Effector memory CD4-positive, alpha-beta T cell (primary cell): ENCODE results near the gene MAML2.

Source experiments
- DNase-seq, 3 donors: peaks; one replicate each; pipeline ENCODE4 v3.0.0-alpha.2; 2020
- H3K27ac ChIP-seq: 2 replicates; pipeline ENCODE4 v1.7.0; 2013; ENCODE audit warnings: mild to moderate bottlenecking, low read length, moderate library complexity; ENCODE audit not compliant: insufficient read depth, poor library complexity, severe bottlenecking
- H3K27me3 ChIP-seq: replicated peaks from 2 replicates; pipeline ENCODE4 v1.7.0; 2013; ENCODE audit warnings: mild to moderate bottlenecking, low read length; ENCODE audit not compliant: insufficient read depth, control insufficient read depth, poor library complexity, severe bottlenecking
- H3K36me3 ChIP-seq: 2 replicates; pipeline ENCODE4 v1.7.0; 2013; ENCODE audit warnings: mild to moderate bottlenecking, low read length, moderate library complexity; ENCODE audit not compliant: control insufficient read depth, insufficient read depth
- H3K4me1 ChIP-seq: 2 replicates; pipeline ENCODE4 v1.7.0; 2013; ENCODE audit warnings: low read length, mild to moderate bottlenecking; ENCODE audit not compliant: control insufficient read depth, insufficient read depth, poor library complexity, severe bottlenecking
- H3K4me3 ChIP-seq: 2 replicates; pipeline ENCODE4 v1.7.0; 2013; ENCODE audit warnings: low read length, low read depth, mild to moderate bottlenecking; ENCODE audit not compliant: insufficient read depth, poor library complexity, severe bottlenecking
- H3K9me3 ChIP-seq: 2 replicates; pipeline ENCODE4 v1.7.0; 2013; ENCODE audit warnings: mild to moderate bottlenecking, low read length, moderate library complexity; ENCODE audit not compliant: control insufficient read depth

MAML2 gene

GRCh38 chr11:96035031-96035739, 307.8 kb downstream of the MAML2 start:
- no peaks in the 10 kb centered on the region for H3K36me3 ChIP-seq
- no peaks in the 10 kb centered on the region for H3K27me3 ChIP-seq

GRCh38 chr11:96033599-96033998, 309.4 kb downstream of the MAML2 start:
- no peak for DNase-seq
- Histone ChIP-seq H3K9me3 (no peaks in the 10 kb centered on the region), H3K4me3 (no peak overlapping the region), H3K4me1 (no peaks in the 10 kb centered on the region), H3K36me3 (no peaks in the 10 kb centered on the region), H3K27ac (no peak overlapping the region), H3K27me3 (no peaks in the 10 kb centered on the region)

More at GRCh38 chr11:96035031-96035739, 307.8 kb downstream of the MAML2 start:
- Histone ChIP-seq H3K27ac (no peak overlapping the region), H3K9me3 (no peaks in the 10 kb centered on the region), H3K4me3 (no peak overlapping the region), H3K4me1 (no peaks in the 10 kb centered on the region)
- DNase-seq = no peak

- Histone ChIP-seq H3K27me3 (no peaks in the 10 kb centered on the region), H3K36me3 (no peaks in the 10 kb centered on the region), H3K4me3 (no peak overlapping the region), H3K9me3 (no peaks in the 10 kb centered on the region), H3K27ac (no peak overlapping the region), H3K4me1 (no peaks in the 10 kb centered on the region)
- no peak for DNase-seq
Observed at GRCh38 chr11:96033095-96033494, 309.9 kb downstream of the MAML2 start.

GRCh38 chr11:96028746-96029145, 314.2 kb downstream of the MAML2 start:
- H3K27ac ChIP-seq = no peak overlapping the region
- H3K9me3 ChIP-seq = no peaks in the 10 kb centered on the region
- no peaks in the 10 kb centered on the region for H3K4me1 ChIP-seq
- no peak for DNase-seq
- no peak overlapping the region for H3K4me3 ChIP-seq
- H3K27me3 ChIP-seq = no peaks in the 10 kb centered on the region
- no peaks in the 10 kb centered on the region for H3K36me3 ChIP-seq

- H3K4me3 ChIP-seq = no peak overlapping the region
- DNase-seq = no peak
- no peaks in the 10 kb centered on the region for H3K36me3 ChIP-seq
Observed at GRCh38 chr11:96027021-96027420, 316.0 kb downstream of the MAML2 start.

GRCh38 chr11:96026310-96026709, 316.7 kb downstream of the MAML2 start:
- Histone ChIP-seq H3K9me3 (no peaks in the 10 kb centered on the region), H3K4me1 (peaks cover under 1% of the 10 kb centered on the region), H3K27me3 (no peaks in the 10 kb centered on the region), H3K27ac (no peak overlapping the region), H3K4me3 (no peak overlapping the region), H3K36me3 (no peaks in the 10 kb centered on the region)
- no peak for DNase-seq

More at GRCh38 chr11:96027021-96027420, 316.0 kb downstream of the MAML2 start:
- H3K4me1 ChIP-seq = no peaks in the 10 kb centered on the region
- no peaks in the 10 kb centered on the region for H3K27me3 ChIP-seq
- H3K27ac ChIP-seq = no peak overlapping the region
- H3K9me3 ChIP-seq = no peaks in the 10 kb centered on the region

- no peak for DNase-seq
- Histone ChIP-seq H3K27me3 (no peaks in the 10 kb centered on the region), H3K9me3 (no peaks in the 10 kb centered on the region), H3K27ac (no peak overlapping the region), H3K4me3 (no peak overlapping the region), H3K4me1 (peaks cover 4% of the 10 kb centered on the region), H3K36me3 (no peaks in the 10 kb centered on the region)
Observed at GRCh38 chr11:96024666-96025065, 318.3 kb downstream of the MAML2 start.

- DNase-seq = no peak
- H3K9me3 ChIP-seq = no peaks in the 10 kb centered on the region
- no peaks in the 10 kb centered on the region for H3K27me3 ChIP-seq
- no peaks in the 10 kb centered on the region for H3K36me3 ChIP-seq
- peaks cover 4% of the 10 kb centered on the region for H3K4me1 ChIP-seq
- H3K27ac ChIP-seq = no peak overlapping the region
- H3K4me3 ChIP-seq = no peak overlapping the region
Observed at GRCh38 chr11:96023275-96023674, 319.7 kb downstream of the MAML2 start.

- no peaks in the 10 kb centered on the region for H3K36me3 ChIP-seq
- no peak overlapping the region for H3K4me3 ChIP-seq
- H3K4me1 ChIP-seq = peaks cover 4% of the 10 kb centered on the region
- no peaks in the 10 kb centered on the region for H3K27me3 ChIP-seq
- H3K27ac ChIP-seq = no peak overlapping the region
- no peak for DNase-seq
- H3K9me3 ChIP-seq = no peaks in the 10 kb centered on the region
Observed at GRCh38 chr11:96021901-96022650, 320.9 kb downstream of the MAML2 start.
